Measurements from ENCODE around the gene RNF213.

The RNF213 gene

GRCh38 chr17:80223838-80224497 lies 36.7 kb upstream of the RNF213 start:
- no peak for DNase-seq (ENCODE audit: low read depth, low spot score)
- H3K4me3 ChIP-seq (ENCODE audit: low read depth, low read length), result no peak overlapping the region
- TF ChIP-seq CTCF (IDR thresholded peaks at IDR 0.05; ENCODE audit: low read depth, low read length), result no peak
- in situ Hi-C loops (cut with HindIII; ENCODE audit: low sequenced_read_pairs), result no loop called here

GRCh38 chr17:80224683-80225082 lies 36.0 kb upstream of the RNF213 start:
- H3K4me3 ChIP-seq (ENCODE audit: low read depth, low read length), result no peak overlapping the region
- in situ Hi-C loops (cut with HindIII; ENCODE audit: low sequenced_read_pairs), result no loop called here
- no peak for DNase-seq (ENCODE audit: low read depth, low spot score)
- TF ChIP-seq CTCF (IDR thresholded peaks at IDR 0.05; ENCODE audit: low read depth, low read length), result no peak

GRCh38 chr17:80225230-80225629 lies 35.4 kb upstream of the RNF213 start:
- no peak overlapping the region for H3K4me3 ChIP-seq (ENCODE audit: low read depth, low read length)
- in situ Hi-C loops (cut with HindIII; ENCODE audit: low sequenced_read_pairs), result no loop called here
- DNase-seq (ENCODE audit: low read depth, low spot score), result no peak
- no peak for TF ChIP-seq CTCF (IDR thresholded peaks at IDR 0.05; ENCODE audit: low read depth, low read length)

- TF ChIP-seq CTCF (IDR thresholded peaks at IDR 0.05; ENCODE audit: low read depth, low read length), result no peak
- H3K4me3 ChIP-seq (ENCODE audit: low read depth, low read length), result no peak overlapping the region
- no peak for DNase-seq (ENCODE audit: low read depth, low spot score)
- in situ Hi-C loops (cut with HindIII; ENCODE audit: low sequenced_read_pairs), result no loop called here
Measured at GRCh38 chr17:80227156-80227555, 33.5 kb upstream of the RNF213 start.

GRCh38 chr17:80227666-80228065 lies 33.0 kb upstream of the RNF213 start:
- in situ Hi-C loops (cut with HindIII; ENCODE audit: low sequenced_read_pairs), result no loop called here
- no peak overlapping the region for H3K4me3 ChIP-seq (ENCODE audit: low read depth, low read length)
- no peak for DNase-seq (ENCODE audit: low read depth, low spot score)
- no peak for TF ChIP-seq CTCF (IDR thresholded peaks at IDR 0.05; ENCODE audit: low read depth, low read length)

- no peak for TF ChIP-seq CTCF (IDR thresholded peaks at IDR 0.05; ENCODE audit: low read depth, low read length)
- no peak for DNase-seq (ENCODE audit: low read depth, low spot score)
- H3K4me3 ChIP-seq (ENCODE audit: low read depth, low read length), result no peak overlapping the region
- in situ Hi-C loops (cut with HindIII; ENCODE audit: low sequenced_read_pairs), result no loop called here
Measured at GRCh38 chr17:80228477-80228876, 32.2 kb upstream of the RNF213 start.

Measured in astrocyte of the spinal cord (primary cell).